Measurements from ENCODE around the gene TOE1. TPM values are rescaled to one million over a fixed set of nuclear protein-coding genes. Genes with fewer than 3 reads are reported as not detected.

TOE1 gene
- total RNA-seq, 2 donors from 2014 or later = 9.6 to 16.7 TPM

- Mint-ChIP-seq H3K4me1 (peaks cover 8% of the 10 kb centered on the region), H3K27ac (peak overlapping the region; percentile 13), H3K27me3 (ENCODE audit: insufficient read depth) (no peaks in the 10 kb centered on the region), H3K9me3 (peaks cover 10% of the 10 kb centered on the region), H3K4me3 (no peak overlapping the region), H3K36me3 (ENCODE audit: low read depth) (no peaks in the 10 kb centered on the region)
- Histone ChIP-seq H3K4me3 (ENCODE audit: low read length) (no peak overlapping the region), H3K27me3 (ENCODE audit: control insufficient read depth, insufficient read depth, low read length, poor library complexity, severe bottlenecking) (no peaks in the 10 kb centered on the region), H3K9ac (ENCODE audit: extremely low read depth, low read length, poor library complexity, severe bottlenecking) (no peak overlapping the region), H3K36me3 (ENCODE audit: control insufficient read depth, insufficient read depth, low read length) (no peaks in the 10 kb centered on the region), H3K9me3 (ENCODE audit: control insufficient read depth, low read length) (no peaks in the 10 kb centered on the region), H3K27ac (ENCODE audit: low read depth, low read length) (peak overlapping the region; percentile 63), H3K4me1 (ENCODE audit: control insufficient read depth, insufficient read depth, low read length) (no peaks in the 10 kb centered on the region)
- WGBS, 2 experiments (ENCODE audit: insufficient coverage in 1 of 2, insufficient read length in 1 of 2) = 75 to 88% methylated on average over 4 to 8 of the region's 8 CpGs
- DNase-seq = no peak
- no peak for TF ChIP-seq CTCF (conservative IDR thresholded peaks at IDR 0.05)
Observed at GRCh38 chr1:45297666-45298356, 42.2 kb upstream of the TOE1 start.

- DNase-seq = no peak
- Histone ChIP-seq H3K4me3 (ENCODE audit: low read length) (no peak overlapping the region), H3K36me3 (ENCODE audit: control insufficient read depth, insufficient read depth, low read length) (no peaks in the 10 kb centered on the region), H3K9me3 (ENCODE audit: control insufficient read depth, low read length) (no peaks in the 10 kb centered on the region), H3K9ac (ENCODE audit: extremely low read depth, low read length, poor library complexity, severe bottlenecking) (no peak overlapping the region), H3K4me1 (ENCODE audit: control insufficient read depth, insufficient read depth, low read length) (peaks cover under 1% of the 10 kb centered on the region), H3K27ac (ENCODE audit: low read depth, low read length) (no peak overlapping the region), H3K27me3 (ENCODE audit: control insufficient read depth, insufficient read depth, low read length, poor library complexity, severe bottlenecking) (no peaks in the 10 kb centered on the region)
- Mint-ChIP-seq H3K4me3 (no peak overlapping the region), H3K27me3 (ENCODE audit: insufficient read depth) (no peaks in the 10 kb centered on the region), H3K36me3 (ENCODE audit: low read depth) (no peaks in the 10 kb centered on the region), H3K9me3 (peaks cover 7% of the 10 kb centered on the region), H3K4me1 (peaks cover 12% of the 10 kb centered on the region), H3K27ac (no peak overlapping the region)
- 94% methylated on average over 1 of the region's 1 CpG; no CpG with 5 or more reads in 1 of the 2 experiments for WGBS, 2 experiments (ENCODE audit: insufficient coverage in 1 of 2, insufficient read length in 1 of 2)
- no peak for TF ChIP-seq CTCF (conservative IDR thresholded peaks at IDR 0.05)
Observed at GRCh38 chr1:45299296-45299695, 40.7 kb upstream of the TOE1 start.

GRCh38 chr1:45299981-45300668, 39.8 kb upstream of the TOE1 start:
- Histone ChIP-seq H3K9me3 (ENCODE audit: control insufficient read depth, low read length) (no peaks in the 10 kb centered on the region), H3K27me3 (ENCODE audit: control insufficient read depth, insufficient read depth, low read length, poor library complexity, severe bottlenecking) (no peaks in the 10 kb centered on the region), H3K27ac (ENCODE audit: low read depth, low read length) (no peak overlapping the region), H3K4me1 (ENCODE audit: control insufficient read depth, insufficient read depth, low read length) (peaks cover 7% of the 10 kb centered on the region), H3K36me3 (ENCODE audit: control insufficient read depth, insufficient read depth, low read length) (no peaks in the 10 kb centered on the region), H3K9ac (ENCODE audit: extremely low read depth, low read length, poor library complexity, severe bottlenecking) (no peak overlapping the region), H3K4me3 (ENCODE audit: low read length) (no peak overlapping the region)
- Mint-ChIP-seq H3K4me3 (no peak overlapping the region), H3K36me3 (ENCODE audit: low read depth) (no peaks in the 10 kb centered on the region), H3K4me1 (peaks cover 18% of the 10 kb centered on the region), H3K27me3 (ENCODE audit: insufficient read depth) (no peaks in the 10 kb centered on the region), H3K27ac (no peak overlapping the region), H3K9me3 (peaks cover 3% of the 10 kb centered on the region)
- 51 to 63% methylated on average over 2 to 3 of the region's 4 CpGs for WGBS, 2 experiments (ENCODE audit: insufficient coverage in 1 of 2, insufficient read length in 1 of 2)
- DNase-seq = peak; percentile 78
- peak; percentile 90 for TF ChIP-seq CTCF (conservative IDR thresholded peaks at IDR 0.05)

Data from endodermal cell (in vitro differentiated cells).